OCI-LY1 (cell line): ENCODE data around the gene KCTD2.

Experiments used
- EZH2 ChIP-seq: fragments of 200-600 bp; sonication (generic), shearing (Covaris generic); IDR thresholded peaks from 2 replicates; pipeline ENCODE4 v1.8.0; 2017; ENCODE audit warnings: borderline replicate concordance, mixed run types, mild to moderate bottlenecking, antibody characterized with exemption, low read length, moderate library complexity, mixed read lengths
- TF ChIP-seq, protein P1 (sequence below): fragments of 200-600 bp; sonication (generic), shearing (Covaris generic); IDR thresholded peaks from 2 replicates; pipeline ENCODE4 v1.5.1; 2017; ENCODE audit warnings: mild to moderate bottlenecking, antibody characterized with exemption, low read length, moderate library complexity, mixed read lengths

GRCh38 chr17:75109046-75109406, 62.0 kb downstream of the KCTD2 start:
- TF ChIP-seq, protein P1, sequence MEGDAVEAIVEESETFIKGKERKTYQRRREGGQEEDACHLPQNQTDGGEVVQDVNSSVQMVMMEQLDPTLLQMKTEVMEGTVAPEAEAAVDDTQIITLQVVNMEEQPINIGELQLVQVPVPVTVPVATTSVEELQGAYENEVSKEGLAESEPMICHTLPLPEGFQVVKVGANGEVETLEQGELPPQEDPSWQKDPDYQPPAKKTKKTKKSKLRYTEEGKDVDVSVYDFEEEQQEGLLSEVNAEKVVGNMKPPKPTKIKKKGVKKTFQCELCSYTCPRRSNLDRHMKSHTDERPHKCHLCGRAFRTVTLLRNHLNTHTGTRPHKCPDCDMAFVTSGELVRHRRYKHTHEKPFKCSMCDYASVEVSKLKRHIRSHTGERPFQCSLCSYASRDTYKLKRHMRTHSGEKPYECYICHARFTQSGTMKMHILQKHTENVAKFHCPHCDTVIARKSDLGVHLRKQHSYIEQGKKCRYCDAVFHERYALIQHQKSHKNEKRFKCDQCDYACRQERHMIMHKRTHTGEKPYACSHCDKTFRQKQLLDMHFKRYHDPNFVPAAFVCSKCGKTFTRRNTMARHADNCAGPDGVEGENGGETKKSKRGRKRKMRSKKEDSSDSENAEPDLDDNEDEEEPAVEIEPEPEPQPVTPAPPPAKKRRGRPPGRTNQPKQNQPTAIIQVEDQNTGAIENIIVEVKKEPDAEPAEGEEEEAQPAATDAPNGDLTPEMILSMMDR = no peak
- TF ChIP-seq EZH2 = no peak
